Endothelial cell of umbilical vein (primary cell): ENCODE data around the gene PTPN14.

Source experiments
- CTCF ChIP-seq, 2 donors: IDR thresholded peaks; 1 replicate in 1 of 2; 2 replicates in 1 of 2; pipeline ENCODE4 v1.5.1; 2011; ENCODE audit warnings: low read length in 2 of 2, mild to moderate bottlenecking in 2 of 2, moderate library complexity in 2 of 2, control low read depth in 1 of 2, inconsistent platforms in 1 of 2, low read depth in 1 of 2; ENCODE audit not compliant: insufficient read depth in 1 of 2; ENCODE audit errors: extremely low read depth in 1 of 2
- TF ChIP-seq, protein P1 (sequence below): IDR thresholded peaks from 2 replicates; pipeline ENCODE4 v1.6.1; 2011; ENCODE audit not compliant: insufficient read depth, insufficient read length

DNA sequence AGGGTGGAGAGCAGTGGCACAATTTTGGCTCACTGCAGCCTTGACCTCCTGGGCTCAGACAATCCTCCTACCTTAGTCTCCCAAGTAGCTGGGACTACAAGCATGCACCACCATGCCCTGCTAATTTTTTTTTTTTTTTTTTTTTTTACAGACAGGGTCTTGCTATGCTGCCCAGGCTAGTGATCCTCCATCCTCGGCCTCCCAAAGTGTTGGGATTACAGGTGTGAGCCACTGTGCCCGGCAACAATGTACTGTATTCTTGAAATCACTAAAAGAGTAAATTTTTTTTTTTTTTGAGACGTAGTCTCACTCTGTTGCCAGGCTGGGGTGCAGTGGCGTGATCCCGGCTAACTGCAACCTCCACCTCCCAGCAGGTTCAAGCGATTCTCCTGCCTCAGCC is 152.9 kb downstream of the PTPN14 start:
- no peak for TF ChIP-seq CTCF (IDR thresholded peaks at IDR 0.05; ENCODE audit: extremely low read depth in 1 of 2, insufficient read depth in 1 of 2, low read depth in 1 of 2, low read length in 2 of 2)
- TF ChIP-seq, protein P1, sequence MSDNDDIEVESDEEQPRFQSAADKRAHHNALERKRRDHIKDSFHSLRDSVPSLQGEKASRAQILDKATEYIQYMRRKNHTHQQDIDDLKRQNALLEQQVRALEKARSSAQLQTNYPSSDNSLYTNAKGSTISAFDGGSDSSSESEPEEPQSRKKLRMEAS: no peak
